ENCODE data around the gene ZC2HC1C.

DNA sequence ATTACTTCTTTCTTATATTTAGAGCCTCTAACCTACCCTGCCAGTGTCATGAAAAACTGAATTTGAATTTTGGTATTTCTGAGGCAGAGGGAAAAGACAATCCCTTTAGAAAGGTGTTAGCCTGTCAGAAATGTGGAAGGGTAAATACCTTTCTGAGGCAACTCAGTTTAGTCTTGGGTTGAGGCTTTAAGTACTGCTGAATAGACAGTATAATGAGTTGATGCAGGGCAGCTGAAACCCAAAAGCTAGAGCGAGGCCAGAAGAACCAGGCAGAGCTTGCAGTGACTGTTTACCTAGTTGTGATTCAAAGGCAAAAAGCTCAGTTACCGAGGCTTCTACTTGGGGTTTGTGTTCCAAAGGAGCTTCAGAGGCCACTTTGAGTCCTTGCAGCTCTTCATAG, 18.7 kb downstream of the ZC2HC1C start:
- TF ChIP-seq, protein P1, sequence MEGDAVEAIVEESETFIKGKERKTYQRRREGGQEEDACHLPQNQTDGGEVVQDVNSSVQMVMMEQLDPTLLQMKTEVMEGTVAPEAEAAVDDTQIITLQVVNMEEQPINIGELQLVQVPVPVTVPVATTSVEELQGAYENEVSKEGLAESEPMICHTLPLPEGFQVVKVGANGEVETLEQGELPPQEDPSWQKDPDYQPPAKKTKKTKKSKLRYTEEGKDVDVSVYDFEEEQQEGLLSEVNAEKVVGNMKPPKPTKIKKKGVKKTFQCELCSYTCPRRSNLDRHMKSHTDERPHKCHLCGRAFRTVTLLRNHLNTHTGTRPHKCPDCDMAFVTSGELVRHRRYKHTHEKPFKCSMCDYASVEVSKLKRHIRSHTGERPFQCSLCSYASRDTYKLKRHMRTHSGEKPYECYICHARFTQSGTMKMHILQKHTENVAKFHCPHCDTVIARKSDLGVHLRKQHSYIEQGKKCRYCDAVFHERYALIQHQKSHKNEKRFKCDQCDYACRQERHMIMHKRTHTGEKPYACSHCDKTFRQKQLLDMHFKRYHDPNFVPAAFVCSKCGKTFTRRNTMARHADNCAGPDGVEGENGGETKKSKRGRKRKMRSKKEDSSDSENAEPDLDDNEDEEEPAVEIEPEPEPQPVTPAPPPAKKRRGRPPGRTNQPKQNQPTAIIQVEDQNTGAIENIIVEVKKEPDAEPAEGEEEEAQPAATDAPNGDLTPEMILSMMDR (optimal IDR thresholded peaks at IDR 0.05 in 1 of 3, IDR thresholded peaks at IDR 0.05 in 1 of 3, conservative IDR thresholded peaks at IDR 0.05 in 1 of 3; ENCODE audit: extremely low read depth in 1 of 3, insufficient read depth in 2 of 3, low read length in 3 of 3) = no peak
- no peak for TF ChIP-seq EZH2 (IDR thresholded peaks at IDR 0.05; ENCODE audit: low read length)
